H1 (cell line): ENCODE data around the gene SOX10. TPM values are rescaled to one million over a fixed set of nuclear protein-coding genes. Genes with fewer than 3 reads are reported as not detected.

ENCODE experiments used
- polyA plus RNA-seq, 7 experiments: library from polyadenylated mRNA; depleted of rRNA in 3 of 7; stranded (reverse) in 5 of 7; unstranded in 2 of 7; fragments of >200 nt in 5 of 7; fragments of 200-250 nt in 2 of 7; gene quantifications; 1 replicate in 5 of 7; 2 replicates in 1 of 7; 4 replicates in 1 of 7; pipeline versions ENCODE4 v1.2.1 to v1.2.3, GENCODE V29; 2011 to 2013; ENCODE audit warnings: missing spikeins in 2 of 7, mixed read lengths in 2 of 7
- total RNA-seq: library from RNA; stranded (reverse); fragmentation: NEBNext Ultra II Directional; extraction: Animal tissue kit (Norgen Biotek cat#: 25700); gene quantifications from 2 replicates; pipeline ENCODE4 v1.2.1, GENCODE V29; 2021
- TF ChIP-seq, protein P1 (sequence below): fragments of 300-600 bp; sonication (generic); IDR thresholded peaks from 2 replicates; pipeline ENCODE4 v1.7.1; 2012; ENCODE audit warnings: low read length, moderate library complexity, mild to moderate bottlenecking, inconsistent platforms; ENCODE audit not compliant: insufficient replicate concordance

SOX10 gene
- total and polyA plus RNA-seq, 2 of the 8 experiments (the other 6 are each of a cell fraction or from before 2014, with no cell fraction given): 2.7 TPM

DNA sequence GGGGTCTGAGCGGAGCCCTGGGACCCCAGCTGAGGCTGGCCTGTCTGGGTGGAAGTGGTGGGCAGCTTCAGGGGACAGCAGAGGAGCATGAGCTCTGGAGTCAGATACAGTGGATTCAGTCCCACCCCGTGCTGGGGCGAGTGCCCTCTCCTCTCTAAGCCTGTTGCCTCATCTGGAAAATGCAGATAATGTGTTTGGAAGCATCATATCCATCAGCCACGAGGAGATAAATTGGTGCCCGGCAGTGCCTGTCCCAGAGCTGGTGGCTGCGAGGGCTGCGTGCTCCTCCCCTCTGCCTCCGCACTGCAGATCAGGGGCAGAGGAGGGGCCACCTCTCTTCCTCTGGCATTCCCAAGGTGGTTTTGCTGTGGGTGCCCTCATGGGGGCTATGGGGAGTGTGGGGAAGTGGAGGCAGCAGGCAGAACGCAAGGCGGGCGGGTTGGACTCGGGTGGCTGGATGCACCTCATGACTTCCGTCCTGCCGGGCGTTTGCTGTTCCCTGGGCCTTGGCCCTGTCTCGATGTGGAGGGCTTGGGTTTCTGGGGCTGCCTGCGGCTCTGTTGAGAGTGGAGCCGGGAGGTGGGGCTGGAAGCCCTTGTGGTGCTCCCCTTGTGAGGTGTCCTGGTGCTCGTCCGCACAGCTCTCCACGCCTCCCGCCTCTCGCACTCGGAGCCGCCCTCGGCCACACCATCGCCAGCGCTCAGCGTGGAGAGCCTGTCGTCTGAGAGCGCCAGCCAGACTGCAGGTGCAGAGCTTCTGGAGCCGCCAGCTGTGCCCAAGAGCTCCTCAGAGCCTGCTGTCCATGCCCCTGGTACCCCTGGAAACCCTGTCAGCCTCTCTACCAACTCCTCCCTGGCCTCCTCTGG, 57.4 kb downstream of the SOX10 start (continued):
- TF ChIP-seq, protein P1, sequence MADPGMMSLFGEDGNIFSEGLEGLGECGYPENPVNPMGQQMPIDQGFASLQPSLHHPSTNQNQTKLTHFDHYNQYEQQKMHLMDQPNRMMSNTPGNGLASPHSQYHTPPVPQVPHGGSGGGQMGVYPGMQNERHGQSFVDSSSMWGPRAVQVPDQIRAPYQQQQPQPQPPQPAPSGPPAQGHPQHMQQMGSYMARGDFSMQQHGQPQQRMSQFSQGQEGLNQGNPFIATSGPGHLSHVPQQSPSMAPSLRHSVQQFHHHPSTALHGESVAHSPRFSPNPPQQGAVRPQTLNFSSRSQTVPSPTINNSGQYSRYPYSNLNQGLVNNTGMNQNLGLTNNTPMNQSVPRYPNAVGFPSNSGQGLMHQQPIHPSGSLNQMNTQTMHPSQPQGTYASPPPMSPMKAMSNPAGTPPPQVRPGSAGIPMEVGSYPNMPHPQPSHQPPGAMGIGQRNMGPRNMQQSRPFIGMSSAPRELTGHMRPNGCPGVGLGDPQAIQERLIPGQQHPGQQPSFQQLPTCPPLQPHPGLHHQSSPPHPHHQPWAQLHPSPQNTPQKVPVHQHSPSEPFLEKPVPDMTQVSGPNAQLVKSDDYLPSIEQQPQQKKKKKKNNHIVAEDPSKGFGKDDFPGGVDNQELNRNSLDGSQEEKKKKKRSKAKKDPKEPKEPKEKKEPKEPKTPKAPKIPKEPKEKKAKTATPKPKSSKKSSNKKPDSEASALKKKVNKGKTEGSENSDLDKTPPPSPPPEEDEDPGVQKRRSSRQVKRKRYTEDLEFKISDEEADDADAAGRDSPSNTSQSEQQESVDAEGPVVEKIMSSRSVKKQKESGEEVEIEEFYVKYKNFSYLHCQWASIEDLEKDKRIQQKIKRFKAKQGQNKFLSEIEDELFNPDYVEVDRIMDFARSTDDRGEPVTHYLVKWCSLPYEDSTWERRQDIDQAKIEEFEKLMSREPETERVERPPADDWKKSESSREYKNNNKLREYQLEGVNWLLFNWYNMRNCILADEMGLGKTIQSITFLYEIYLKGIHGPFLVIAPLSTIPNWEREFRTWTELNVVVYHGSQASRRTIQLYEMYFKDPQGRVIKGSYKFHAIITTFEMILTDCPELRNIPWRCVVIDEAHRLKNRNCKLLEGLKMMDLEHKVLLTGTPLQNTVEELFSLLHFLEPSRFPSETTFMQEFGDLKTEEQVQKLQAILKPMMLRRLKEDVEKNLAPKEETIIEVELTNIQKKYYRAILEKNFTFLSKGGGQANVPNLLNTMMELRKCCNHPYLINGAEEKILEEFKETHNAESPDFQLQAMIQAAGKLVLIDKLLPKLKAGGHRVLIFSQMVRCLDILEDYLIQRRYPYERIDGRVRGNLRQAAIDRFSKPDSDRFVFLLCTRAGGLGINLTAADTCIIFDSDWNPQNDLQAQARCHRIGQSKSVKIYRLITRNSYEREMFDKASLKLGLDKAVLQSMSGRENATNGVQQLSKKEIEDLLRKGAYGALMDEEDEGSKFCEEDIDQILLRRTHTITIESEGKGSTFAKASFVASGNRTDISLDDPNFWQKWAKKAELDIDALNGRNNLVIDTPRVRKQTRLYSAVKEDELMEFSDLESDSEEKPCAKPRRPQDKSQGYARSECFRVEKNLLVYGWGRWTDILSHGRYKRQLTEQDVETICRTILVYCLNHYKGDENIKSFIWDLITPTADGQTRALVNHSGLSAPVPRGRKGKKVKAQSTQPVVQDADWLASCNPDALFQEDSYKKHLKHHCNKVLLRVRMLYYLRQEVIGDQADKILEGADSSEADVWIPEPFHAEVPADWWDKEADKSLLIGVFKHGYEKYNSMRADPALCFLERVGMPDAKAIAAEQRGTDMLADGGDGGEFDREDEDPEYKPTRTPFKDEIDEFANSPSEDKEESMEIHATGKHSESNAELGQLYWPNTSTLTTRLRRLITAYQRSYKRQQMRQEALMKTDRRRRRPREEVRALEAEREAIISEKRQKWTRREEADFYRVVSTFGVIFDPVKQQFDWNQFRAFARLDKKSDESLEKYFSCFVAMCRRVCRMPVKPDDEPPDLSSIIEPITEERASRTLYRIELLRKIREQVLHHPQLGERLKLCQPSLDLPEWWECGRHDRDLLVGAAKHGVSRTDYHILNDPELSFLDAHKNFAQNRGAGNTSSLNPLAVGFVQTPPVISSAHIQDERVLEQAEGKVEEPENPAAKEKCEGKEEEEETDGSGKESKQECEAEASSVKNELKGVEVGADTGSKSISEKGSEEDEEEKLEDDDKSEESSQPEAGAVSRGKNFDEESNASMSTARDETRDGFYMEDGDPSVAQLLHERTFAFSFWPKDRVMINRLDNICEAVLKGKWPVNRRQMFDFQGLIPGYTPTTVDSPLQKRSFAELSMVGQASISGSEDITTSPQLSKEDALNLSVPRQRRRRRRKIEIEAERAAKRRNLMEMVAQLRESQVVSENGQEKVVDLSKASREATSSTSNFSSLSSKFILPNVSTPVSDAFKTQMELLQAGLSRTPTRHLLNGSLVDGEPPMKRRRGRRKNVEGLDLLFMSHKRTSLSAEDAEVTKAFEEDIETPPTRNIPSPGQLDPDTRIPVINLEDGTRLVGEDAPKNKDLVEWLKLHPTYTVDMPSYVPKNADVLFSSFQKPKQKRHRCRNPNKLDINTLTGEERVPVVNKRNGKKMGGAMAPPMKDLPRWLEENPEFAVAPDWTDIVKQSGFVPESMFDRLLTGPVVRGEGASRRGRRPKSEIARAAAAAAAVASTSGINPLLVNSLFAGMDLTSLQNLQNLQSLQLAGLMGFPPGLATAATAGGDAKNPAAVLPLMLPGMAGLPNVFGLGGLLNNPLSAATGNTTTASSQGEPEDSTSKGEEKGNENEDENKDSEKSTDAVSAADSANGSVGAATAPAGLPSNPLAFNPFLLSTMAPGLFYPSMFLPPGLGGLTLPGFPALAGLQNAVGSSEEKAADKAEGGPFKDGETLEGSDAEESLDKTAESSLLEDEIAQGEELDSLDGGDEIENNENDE: no peak
